HG03520 (cell line): ENCODE data around the gene POLR3E.
A peak's percentile ranks its signal among the peaks of the same experiment; 100 is the strongest.
"Not testable (repeated sequence)": the region's sequence is repeated elsewhere in the genome, so short reads cannot be mapped to it uniquely, and the experiment has no call there.

Source experiments
- ATAC-seq: cut with Tn5 transposase; IDR thresholded peaks from one replicate; pipeline ENCODE4 v1.9.1; 2021; ENCODE audit warnings: mild to moderate bottlenecking, moderate library complexity; ENCODE audit not compliant: unreplicated experiment

POLR3E gene

DNA sequence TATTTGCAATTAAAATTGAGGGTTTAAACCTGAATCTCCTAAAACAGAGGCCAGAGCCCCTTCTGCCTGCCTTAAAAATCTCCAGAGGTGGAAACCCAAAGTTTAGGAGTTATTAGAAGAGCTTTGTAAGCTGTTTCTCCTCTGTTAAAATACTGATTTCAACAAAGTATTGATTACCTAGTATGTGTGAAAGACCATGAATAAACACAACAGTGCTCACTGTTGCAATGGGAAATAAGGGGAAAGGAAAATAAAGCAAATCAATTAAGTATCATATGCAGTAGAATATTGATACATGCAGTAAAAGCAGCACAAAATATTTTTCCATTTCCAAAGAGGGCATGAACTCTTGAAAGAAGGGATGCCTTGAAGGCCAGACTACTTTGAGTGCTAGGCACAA, 62.5 kb downstream of the POLR3E start:
- ATAC-seq, result no peak

DNA sequence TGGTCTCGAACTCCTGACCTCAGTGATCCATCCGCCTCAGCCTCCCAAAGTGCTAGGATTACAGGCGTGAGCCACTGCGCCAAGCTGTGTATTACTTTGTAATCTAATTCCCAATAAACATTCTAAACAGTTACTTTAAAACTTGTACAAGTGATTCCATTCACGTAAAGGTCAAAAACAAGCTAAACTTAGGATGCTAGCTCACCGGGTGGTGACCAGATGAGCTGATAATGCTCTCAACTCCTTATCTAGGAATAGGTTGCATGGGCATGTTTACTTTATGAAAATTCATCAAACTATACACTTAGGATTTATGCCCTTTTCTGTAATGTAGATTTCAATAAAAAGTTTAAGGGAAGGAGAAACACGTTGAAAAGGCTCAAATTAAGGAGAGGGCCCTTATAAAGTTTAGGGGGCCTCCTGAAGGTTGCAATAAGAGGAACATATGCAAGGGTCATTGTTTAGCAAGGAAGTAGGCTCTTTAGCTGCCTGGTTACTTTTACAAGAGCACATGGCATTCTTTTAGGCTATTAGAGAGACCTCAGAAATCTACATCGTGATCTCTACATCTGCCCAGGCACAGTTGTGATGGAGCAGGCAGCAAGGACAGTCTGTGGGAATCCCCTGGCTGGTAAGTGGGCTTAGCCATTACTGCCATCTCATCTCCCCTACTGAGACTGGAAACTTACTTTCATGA, 63.9 kb downstream of the POLR3E start:
- ATAC-seq, result no peak

DNA sequence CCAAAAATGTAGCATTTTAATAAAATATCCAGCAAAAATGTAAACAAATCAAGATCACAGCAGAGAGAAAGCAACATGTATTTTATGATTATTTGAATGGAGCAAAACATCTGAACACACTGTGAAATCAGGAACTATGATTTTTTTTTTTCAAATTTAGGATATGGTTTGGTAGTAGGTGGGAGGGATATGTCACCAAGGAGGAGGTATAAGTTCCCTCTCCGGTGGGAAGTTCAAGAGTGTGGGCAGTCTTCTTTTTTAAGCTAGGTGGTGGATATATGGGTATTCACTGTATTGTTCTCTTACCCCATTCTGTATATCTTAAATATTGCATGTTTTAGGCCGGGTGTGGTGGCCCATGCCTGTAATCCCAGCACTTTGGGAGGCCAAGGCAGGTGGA, 67.0 kb downstream of the POLR3E start:
- ATAC-seq, result no peak

DNA sequence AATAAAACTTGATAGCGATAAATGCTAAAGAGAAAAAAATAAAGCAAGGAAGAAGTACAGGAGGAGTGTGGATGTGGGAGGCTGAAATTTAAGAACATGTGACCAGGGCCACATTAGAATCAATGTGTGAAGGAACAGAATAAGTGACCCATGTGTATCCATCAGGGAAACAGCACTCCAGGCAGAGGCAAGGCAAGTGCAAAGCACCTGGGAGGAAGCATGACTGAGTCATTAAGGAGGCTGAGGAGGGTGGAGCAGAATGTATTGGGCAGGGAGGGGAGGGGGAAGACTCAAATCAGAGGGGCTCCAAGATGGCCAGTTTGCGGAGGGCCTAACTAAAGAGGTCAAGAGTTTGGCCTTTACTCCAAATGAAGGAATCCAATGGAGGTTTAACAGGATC, 69.2 kb downstream of the POLR3E start:
- no peak for ATAC-seq

DNA sequence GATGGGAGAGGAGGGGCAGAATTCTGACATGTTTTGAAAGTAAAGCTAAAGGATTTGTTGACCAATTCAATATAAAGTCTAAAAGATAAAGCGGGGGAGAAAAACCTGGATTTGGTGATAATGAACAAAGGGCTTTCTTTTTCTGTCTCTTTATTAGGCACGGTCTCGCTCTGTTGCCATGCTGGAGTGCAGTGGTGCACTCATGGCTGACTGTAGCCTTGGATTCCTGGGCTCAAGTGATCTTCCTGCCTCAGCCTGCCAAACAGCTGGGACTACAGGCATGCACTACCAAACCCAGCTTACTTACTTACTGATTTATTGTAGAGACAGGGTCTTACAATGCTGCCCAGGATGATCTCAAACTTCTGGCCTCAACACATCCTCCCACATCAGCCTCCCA, 69.7 kb downstream of the POLR3E start:
- ATAC-seq, result no peak

GRCh38 chr16:22368200-22368826, 71.1 kb downstream of the POLR3E start:
- ATAC-seq, result not testable (repeated sequence)

GRCh38 chr16:22369221-22369811, 72.1 kb downstream of the POLR3E start:
- ATAC-seq, result no peak

DNA sequence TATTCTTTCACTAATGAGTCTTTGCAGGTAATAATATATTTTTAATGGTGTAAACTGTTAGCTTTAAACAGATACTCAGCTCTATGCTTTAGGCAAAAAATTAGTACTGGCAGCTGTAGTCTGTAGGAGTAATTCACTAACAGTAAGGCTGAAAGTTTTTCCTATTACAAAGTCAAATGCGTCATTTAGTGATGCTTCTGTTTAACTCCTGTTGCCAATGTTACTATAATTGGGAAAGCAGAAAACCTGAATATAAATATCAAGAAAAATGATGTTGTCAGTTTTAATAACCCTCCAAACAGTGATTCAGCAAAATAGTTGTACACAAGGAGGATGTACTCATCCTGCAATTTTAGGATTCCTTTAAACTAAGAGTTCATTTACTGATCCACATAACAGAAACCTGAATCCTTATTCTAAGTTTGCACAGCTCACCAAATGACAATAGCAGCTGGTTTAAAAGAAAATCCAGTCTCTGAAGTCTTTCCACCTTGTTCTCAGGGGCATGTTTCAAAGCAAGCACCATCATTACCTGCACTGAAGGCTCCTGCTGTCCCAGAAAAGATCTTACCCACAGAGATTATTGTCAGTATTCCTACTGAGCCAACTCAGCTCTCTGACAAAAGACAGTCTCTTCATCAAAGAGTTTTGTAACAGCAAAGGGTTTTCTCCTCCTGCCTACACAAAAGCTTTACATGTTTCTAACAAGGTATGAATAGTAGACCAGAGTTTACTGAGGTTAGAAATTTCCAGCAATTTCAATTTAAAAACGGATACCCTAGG, 73.0 kb downstream of the POLR3E start:
- ATAC-seq, result no peak

- no peak for ATAC-seq
Measured at GRCh38 chr16:22372882-22373661, 75.9 kb downstream of the POLR3E start.

DNA sequence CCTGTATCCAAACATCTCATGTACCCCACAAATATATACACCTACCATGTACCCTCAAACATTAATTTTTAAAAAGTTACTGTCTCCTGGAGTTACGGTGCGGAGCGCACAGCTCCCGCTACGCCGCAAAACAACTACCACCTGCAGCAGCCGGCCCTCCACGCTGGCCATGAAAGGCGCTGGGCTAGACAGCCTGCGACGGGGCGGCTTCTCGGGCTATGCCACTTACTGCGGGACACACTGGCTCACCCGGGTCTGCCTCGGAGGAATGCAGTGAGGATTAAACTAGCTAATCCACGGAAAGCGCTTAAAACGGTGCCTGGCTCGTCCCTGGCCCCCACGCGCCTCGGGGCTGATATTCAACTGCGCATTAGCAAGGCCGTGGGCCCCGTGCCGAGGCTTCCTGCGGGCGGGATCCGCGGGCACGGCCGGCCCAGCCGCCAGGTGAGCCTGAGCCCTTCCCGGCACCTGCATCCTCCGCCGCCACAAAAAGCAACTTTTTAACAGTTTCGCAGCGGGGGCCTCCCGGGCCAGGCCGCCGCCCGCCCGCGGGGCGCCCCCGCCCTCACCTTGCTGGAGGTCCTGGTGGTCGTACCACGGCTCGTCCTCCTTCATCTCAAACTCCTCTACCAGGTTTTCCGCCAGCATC, 76.6 kb downstream of the POLR3E start:
- peak; percentile 18 for ATAC-seq

DNA sequence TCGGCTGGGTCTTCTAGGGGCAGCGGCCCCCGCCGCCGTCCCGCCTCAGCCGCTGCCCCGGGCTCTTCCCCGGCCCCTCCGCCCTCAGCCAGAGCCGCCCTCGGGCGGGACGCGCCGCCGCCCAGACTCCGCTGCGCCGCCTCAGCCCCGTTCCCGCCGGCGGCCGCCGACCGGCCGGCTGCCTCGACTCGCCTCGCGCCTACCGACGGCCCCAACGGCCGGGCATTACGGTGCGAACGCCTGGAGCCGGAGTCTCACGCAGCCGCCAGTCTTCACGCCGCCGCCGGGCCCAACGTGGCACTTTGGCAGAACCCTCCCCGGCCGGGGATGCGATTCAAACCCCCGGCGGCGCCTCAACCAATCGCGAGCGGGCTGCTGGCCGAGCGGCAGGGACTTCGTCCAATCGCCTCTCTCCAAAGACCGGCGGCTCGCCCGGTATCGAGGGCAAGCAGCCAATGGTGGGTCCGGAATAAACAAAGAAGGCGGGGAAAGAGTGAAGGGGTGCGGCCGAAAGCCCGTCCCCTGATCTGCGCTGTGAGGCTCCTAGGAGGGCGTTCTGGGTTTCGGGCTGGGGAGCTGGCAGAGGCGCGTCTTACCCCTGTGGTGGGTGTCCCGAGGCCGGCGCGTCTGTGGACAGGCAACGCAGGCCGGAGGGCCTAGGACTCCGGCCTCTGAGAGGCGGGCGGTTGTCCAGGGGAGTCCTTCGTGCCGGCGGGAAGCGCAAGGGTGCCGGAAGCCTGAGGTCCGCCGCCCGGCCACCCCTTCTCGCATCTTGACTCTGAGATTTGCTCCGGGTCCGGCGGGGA, 77.3 kb downstream of the POLR3E start, which contains the start of gene CDR2:
TSS of gene CDR2 (minus strand) at position 309 of the 806 bp plus-strand sequence. CDS start 310 bp downstream, outside the sequence.
- ATAC-seq, result peak; percentile 93

DNA sequence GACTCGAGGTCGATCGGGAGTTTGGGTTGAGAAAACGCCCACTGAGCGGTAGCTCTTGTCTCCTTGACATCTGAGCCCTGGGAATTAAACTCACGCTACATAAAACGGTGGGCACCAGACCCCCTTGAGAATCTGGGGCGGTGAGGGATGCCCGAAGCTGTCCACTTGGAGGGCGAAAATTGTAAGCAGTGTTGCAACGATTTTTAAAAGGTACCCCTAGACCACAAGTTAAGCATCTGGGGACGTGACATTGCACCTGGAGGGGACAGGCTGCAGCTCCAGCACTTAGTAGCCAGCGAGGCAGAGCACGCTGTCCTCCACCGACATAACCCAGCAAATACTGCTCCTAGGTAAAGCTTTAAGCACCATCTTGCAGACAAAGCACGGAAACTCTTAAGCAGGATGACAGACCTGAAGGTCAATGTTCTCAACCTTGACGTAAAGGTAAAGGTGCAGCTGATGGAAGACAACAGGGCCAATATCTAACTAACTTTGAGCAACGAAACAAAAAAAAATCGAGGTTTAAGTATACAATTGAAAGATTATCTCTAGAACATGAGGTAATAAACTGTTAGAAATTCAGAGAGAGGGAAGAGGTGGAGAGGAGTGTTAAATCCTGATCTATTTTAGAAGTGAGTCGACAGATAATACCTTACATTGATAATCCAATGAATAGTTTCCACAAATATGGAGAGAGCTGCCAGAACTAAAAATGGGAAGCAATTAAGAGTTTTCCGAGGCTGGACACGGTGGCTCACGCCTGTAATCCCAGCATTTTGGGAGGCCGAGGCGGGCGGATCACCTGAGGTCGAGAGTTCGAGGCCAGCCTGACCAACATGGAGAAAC, 78.1 kb downstream of the POLR3E start:
- no peak for ATAC-seq

GRCh38 chr16:22375963-22376640, 78.9 kb downstream of the POLR3E start:
- ATAC-seq, result no peak

GRCh38 chr16:22379656-22380055, 82.4 kb downstream of the POLR3E start:
- no peak for ATAC-seq

DNA sequence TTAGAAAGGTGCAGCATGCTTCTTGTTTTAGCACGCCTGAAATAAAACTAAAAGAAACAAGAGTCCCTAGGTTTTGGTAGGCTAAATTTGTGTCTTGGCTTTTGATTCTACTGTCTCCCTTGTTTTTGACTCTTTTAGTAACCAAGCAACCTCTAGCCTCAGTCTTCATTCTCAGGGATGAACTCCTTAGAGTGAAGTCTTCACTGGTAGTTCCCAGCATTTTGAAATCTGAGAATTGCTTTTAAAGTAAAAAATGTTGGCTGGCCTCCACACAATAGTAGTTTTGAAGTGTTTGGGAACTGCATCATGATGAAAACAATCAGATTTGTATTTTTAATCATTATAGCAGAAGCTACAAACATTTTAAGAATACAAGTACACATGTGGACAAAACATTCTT, 83.3 kb downstream of the POLR3E start:
- no peak for ATAC-seq

DNA sequence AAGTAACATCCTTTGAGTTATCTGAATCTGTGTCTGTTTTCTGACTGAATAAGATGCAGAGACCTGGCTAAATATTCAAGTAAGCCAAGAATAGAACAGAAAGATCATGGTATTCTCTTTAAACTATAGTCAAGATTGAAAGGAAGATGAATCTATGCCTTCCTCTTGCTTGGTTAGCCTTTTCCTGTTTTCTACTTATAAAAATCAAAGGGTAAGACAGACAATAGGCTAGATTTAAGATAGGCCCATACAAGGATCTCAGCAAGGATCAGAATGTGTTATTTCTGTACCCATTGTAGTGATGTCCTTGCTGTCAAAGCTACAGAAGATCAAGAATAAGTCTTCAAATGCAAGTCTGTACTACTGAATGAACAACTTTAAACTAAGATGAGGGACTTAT, 84.2 kb downstream of the POLR3E start:
- no peak for ATAC-seq

DNA sequence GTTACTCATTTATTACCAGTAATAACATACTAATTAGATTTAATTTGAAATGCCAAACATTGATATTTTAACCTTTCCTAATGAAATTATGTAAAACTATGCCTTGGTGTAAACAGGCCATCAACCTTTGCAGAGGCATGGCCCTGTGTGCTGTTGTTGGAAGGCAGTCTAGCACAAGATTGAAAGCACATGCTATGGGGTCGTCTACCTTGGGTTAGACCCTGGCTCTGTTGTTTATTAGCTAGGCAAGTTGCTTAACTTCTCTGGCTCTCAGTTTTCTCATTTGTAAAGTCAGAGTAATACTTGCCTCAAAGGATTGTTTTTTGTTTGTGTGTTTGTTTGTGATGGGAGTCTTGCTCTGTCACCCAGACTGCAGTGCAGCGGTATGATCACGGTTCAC, 86.6 kb downstream of the POLR3E start:
- no peak for ATAC-seq
